Measurements from ENCODE around the gene COLGALT1. TPM values are rescaled to one million over a fixed set of nuclear protein-coding genes. Genes with fewer than 3 reads are reported as not detected.

The COLGALT1 gene
- polyA plus RNA-seq, 3 donors = 66.8 to 176 (median 68.8) TPM

DNA sequence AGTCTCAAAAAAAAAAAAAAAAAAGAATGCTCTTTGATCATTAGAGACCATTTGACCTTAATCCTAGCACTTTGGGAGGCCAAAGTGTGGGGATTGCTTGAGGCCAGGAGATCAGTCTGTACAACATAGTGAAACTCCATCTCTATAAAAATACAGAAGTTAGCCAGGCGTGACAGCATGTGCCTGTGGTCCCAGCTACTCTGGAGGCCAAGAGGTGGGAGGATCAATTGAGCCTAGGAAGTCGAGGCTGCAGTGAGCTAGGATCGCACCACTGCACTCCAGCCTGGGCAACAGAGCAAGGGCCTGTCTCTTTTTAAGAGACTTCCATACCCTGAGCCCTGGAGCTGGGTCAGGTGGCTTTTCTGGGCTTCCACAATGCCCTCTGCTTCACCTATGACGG, 11.5 kb upstream of the COLGALT1 start:
- Histone ChIP-seq H3K36me3 (replicated peaks in 1 of 2; ENCODE audit: control insufficient read depth in 1 of 2, insufficient read depth in 2 of 2, low read length in 2 of 2) (no peaks in the 10 kb centered on the region), H3K27ac (ENCODE audit: low read depth in 1 of 2, low read length in 2 of 2) (no peak overlapping the region), H3K9me3 (replicated peaks in 1 of 2; ENCODE audit: control insufficient read depth in 1 of 2, insufficient read depth in 1 of 2, low read length in 2 of 2) (no peaks in the 10 kb centered on the region), H4K20me1 (ENCODE audit: insufficient read depth, low read length) (no peaks in the 10 kb centered on the region), H3K27me3 (ENCODE audit: control insufficient read depth in 2 of 2, insufficient read depth in 2 of 2, low read length in 2 of 2) (no peaks in the 10 kb centered on the region), H3K4me2 (replicated peaks; ENCODE audit: extremely low read depth, low read length, poor library complexity, severe bottlenecking) (no peak overlapping the region), H3K79me2 (ENCODE audit: insufficient read depth, low read length) (no peaks in the 10 kb centered on the region), H3K4me1 (ENCODE audit: control insufficient read depth in 1 of 2, insufficient read depth in 2 of 2, low read length in 2 of 2) (peaks cover 10 to 21% of the 10 kb centered on the region in 2 donors), H3K9ac (ENCODE audit: insufficient read depth, low read length, poor library complexity, severe bottlenecking) (no peak overlapping the region), H2AFZ (ENCODE audit: insufficient read depth, low read depth, low read length, poor library complexity, severe bottlenecking) (no peak overlapping the region), H3K4me3 (replicated peaks in 1 of 3; ENCODE audit: low read depth in 2 of 3, low read length in 3 of 3) (no peak overlapping the region)
- H3K4me3 Mint-ChIP-seq = no peak overlapping the region
- no peaks in the 10 kb centered on the region for H3K36me3 Mint-ChIP-seq
- peaks cover 0 to 3% (median 0%) of the 10 kb centered on the region in 3 donors for H3K27me3 Mint-ChIP-seq (ENCODE audit: low read depth in 3 of 3)
- peaks cover 26% of the 10 kb centered on the region for H3K4me1 Mint-ChIP-seq
- peak overlapping the region in 1 of 7 donors; percentile 31 for H3K27ac Mint-ChIP-seq
- WGBS (ENCODE audit: insufficient coverage) = 57% methylated on average over 3 of the region's 4 CpGs
- intact Hi-C loops (cut with micrococcal nuclease) = no loop called here
- DNase-seq = no peak
- TF ChIP-seq, protein P1, sequence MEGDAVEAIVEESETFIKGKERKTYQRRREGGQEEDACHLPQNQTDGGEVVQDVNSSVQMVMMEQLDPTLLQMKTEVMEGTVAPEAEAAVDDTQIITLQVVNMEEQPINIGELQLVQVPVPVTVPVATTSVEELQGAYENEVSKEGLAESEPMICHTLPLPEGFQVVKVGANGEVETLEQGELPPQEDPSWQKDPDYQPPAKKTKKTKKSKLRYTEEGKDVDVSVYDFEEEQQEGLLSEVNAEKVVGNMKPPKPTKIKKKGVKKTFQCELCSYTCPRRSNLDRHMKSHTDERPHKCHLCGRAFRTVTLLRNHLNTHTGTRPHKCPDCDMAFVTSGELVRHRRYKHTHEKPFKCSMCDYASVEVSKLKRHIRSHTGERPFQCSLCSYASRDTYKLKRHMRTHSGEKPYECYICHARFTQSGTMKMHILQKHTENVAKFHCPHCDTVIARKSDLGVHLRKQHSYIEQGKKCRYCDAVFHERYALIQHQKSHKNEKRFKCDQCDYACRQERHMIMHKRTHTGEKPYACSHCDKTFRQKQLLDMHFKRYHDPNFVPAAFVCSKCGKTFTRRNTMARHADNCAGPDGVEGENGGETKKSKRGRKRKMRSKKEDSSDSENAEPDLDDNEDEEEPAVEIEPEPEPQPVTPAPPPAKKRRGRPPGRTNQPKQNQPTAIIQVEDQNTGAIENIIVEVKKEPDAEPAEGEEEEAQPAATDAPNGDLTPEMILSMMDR (IDR thresholded peaks at IDR 0.05) = no peak
- H3K9me3 Mint-ChIP-seq = peaks cover 0 to 2% (median 0%) of the 10 kb centered on the region in 7 donors

DNA sequence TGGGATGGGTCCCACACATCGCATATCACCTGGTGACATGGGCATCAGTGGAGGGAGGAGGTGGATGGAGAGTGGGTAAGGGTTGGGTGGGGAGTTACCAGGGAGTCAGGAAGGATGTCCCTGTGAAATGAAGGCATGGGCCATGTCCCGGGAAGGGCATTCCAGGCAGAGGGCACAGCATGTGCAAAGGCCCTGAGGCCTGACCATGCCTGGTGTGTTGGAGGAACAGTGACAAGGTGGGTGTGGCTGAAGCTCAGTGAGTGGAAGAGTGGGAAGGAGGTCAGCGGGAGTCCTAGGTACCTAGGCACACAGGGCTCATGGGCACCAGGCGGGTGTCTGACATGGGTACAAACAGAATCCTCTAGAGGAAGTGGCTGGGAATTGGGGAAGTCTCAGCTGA, 11.0 kb upstream of the COLGALT1 start:
- TF ChIP-seq, protein P1 (IDR thresholded peaks at IDR 0.05) = no peak

More for the DNA sequence above, 11.0 kb upstream of the COLGALT1 start:
- H3K27ac Mint-ChIP-seq = peak overlapping the region in 2 of 7 donors; percentile 63 to 76
- DNase-seq = peak in 1 of 3 donors; percentile 21
- Histone ChIP-seq H3K27ac (ENCODE audit: low read depth in 1 of 2, low read length in 2 of 2) (no peak overlapping the region), H3K9me3 (replicated peaks in 1 of 2; ENCODE audit: control insufficient read depth in 1 of 2, insufficient read depth in 1 of 2, low read length in 2 of 2) (no peaks in the 10 kb centered on the region), H3K4me1 (ENCODE audit: control insufficient read depth in 1 of 2, insufficient read depth in 2 of 2, low read length in 2 of 2) (peaks cover 6 to 16% of the 10 kb centered on the region in 2 donors), H3K4me2 (replicated peaks; ENCODE audit: extremely low read depth, low read length, poor library complexity, severe bottlenecking) (no peak overlapping the region), H3K4me3 (replicated peaks in 1 of 3; ENCODE audit: low read depth in 2 of 3, low read length in 3 of 3) (no peak overlapping the region), H3K79me2 (ENCODE audit: insufficient read depth, low read length) (no peaks in the 10 kb centered on the region), H4K20me1 (ENCODE audit: insufficient read depth, low read length) (no peaks in the 10 kb centered on the region), H3K9ac (ENCODE audit: insufficient read depth, low read length, poor library complexity, severe bottlenecking) (no peak overlapping the region), H2AFZ (ENCODE audit: insufficient read depth, low read depth, low read length, poor library complexity, severe bottlenecking) (no peak overlapping the region), H3K27me3 (ENCODE audit: control insufficient read depth in 2 of 2, insufficient read depth in 2 of 2, low read length in 2 of 2) (no peaks in the 10 kb centered on the region), H3K36me3 (replicated peaks in 1 of 2; ENCODE audit: control insufficient read depth in 1 of 2, insufficient read depth in 2 of 2, low read length in 2 of 2) (no peaks in the 10 kb centered on the region)
- intact Hi-C loops (cut with micrococcal nuclease) = no loop called here
- peaks cover 27% of the 10 kb centered on the region for H3K4me1 Mint-ChIP-seq
- no peaks in the 10 kb centered on the region for H3K36me3 Mint-ChIP-seq
- H3K9me3 Mint-ChIP-seq = peaks cover 0 to 2% (median 0%) of the 10 kb centered on the region in 7 donors
- no peak overlapping the region for H3K4me3 Mint-ChIP-seq
- H3K27me3 Mint-ChIP-seq (ENCODE audit: low read depth in 3 of 3) = peaks cover 0 to 3% (median 0%) of the 10 kb centered on the region in 3 donors
- WGBS (ENCODE audit: insufficient coverage) = 100% methylated on average over 2 of the region's 4 CpGs

All from CD14-positive monocyte (primary cell).